HG02885 (cell line): ENCODE data around the gene FKBP6.
"Not testable (repeated sequence)": the region's sequence is repeated elsewhere in the genome, so short reads cannot be mapped to it uniquely, and the experiment has no call there.

ENCODE experiments used
- ATAC-seq: cut with Tn5 transposase; IDR thresholded peaks from one replicate; pipeline ENCODE4 v1.9.1; 2021; ENCODE audit warnings: mild to moderate bottlenecking; ENCODE audit not compliant: unreplicated experiment, poor library complexity

The FKBP6 gene

DNA sequence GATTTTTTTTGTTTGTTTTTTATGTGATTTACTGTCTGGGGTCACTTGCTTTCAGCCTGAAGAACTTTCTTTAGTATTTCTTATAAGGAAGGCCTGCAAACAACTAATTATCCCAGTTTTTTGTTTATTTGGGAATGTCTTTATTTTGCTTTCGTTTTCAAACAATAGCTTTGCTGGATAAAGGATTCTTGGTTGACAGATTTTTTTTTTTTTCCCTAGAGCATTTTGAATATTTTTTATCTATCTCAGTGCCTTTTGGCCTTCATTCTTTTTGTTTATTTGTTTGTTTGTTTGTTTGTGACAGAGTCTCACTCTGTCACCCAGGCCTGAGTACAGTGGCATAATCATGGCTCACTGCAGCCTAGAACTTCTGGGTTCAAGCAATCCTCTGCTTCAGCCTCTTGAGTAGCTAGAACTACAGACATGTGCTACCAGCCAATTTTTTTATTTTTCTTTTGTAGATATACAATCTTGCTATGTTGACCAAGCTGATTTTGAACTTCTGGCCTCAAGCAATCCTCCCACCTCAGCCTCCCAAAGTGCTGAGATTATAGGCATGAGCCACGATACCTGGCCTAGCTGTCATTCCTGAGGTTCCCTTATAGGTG is 59.4 kb downstream of the FKBP6 start:
- no peak for ATAC-seq

- ATAC-seq, result no peak
Observed at GRCh38 chr7:73387908-73388414, 60.0 kb downstream of the FKBP6 start.

DNA sequence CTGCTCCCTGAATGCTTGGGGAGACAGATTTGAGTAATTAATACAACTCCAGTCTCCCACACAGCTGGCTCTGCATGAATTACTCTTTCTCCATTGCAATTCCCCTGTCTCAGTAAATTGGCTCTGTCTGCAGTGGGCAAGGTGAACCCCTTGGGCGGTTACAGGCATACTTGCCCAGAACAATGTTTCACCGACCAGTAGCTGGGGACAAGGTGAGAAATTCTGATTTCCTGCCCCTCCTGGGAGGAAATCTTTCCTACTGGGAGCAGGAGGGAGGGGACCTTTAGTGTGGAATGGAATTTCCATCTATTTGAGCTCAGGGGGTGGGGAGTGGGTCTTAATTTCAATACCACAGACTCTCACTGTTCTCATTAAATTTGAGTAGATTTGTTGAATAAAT is 63.4 kb downstream of the FKBP6 start:
- no peak for ATAC-seq

DNA sequence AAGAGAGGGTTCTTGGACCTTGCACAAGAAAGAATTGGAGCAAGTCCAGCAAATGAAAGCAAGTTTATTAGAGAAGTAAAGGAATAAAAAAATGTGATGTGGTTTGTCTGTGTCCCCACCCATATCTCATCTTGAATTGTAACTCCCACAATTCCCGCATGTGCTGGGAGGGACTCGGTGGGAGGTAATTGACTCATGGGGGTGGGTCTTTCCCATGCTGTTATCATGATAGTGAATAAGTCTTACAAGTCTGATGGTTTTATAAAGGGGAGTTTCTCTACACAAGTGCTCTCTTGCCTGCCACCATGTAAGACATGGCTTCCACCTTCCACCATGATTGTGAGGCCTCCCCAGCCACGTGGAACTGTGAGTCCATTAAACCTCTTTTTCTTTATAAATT is 66.5 kb downstream of the FKBP6 start:
- no peak for ATAC-seq

- ATAC-seq, result no peak
Observed at GRCh38 chr7:73395538-73396503, 67.9 kb downstream of the FKBP6 start.

DNA sequence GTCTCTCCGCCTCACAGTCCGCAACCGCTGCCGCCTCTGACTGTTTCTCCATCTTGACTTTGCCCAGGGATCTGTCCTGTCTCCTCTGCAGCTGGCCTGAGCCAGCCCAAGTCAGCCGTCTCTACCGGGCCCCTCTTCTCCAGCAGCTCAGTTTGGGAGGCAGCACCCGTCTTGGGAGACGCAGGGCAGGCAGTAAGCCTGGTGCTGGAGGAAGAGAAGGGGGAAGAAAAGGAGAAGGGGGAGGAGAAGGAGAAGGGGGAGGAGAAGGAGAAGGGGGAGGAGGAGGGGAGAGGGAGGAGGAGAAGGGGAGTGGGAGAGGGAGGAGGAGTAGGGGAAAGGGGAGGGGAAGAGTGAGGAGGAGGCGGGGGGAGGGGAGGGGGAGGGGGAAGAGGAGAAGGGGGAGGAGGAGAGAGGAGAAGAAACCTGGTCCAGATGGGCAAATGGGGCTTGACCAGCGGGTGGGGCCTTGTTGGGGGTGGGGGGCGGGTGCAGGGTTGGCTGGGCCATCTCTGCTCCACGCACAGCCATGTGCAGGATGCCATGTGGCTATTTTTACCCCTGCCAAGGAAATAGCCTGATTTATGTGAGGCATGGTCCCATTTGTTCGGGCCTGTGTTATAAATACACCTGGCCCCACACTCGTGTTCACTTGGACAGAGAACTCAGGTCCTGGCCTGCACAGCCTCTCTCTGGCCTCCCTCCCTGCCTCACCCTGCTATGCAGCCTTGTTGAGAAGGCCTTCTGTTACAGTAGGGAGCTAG is 69.7 kb downstream of the FKBP6 start:
- ATAC-seq, result no peak

DNA sequence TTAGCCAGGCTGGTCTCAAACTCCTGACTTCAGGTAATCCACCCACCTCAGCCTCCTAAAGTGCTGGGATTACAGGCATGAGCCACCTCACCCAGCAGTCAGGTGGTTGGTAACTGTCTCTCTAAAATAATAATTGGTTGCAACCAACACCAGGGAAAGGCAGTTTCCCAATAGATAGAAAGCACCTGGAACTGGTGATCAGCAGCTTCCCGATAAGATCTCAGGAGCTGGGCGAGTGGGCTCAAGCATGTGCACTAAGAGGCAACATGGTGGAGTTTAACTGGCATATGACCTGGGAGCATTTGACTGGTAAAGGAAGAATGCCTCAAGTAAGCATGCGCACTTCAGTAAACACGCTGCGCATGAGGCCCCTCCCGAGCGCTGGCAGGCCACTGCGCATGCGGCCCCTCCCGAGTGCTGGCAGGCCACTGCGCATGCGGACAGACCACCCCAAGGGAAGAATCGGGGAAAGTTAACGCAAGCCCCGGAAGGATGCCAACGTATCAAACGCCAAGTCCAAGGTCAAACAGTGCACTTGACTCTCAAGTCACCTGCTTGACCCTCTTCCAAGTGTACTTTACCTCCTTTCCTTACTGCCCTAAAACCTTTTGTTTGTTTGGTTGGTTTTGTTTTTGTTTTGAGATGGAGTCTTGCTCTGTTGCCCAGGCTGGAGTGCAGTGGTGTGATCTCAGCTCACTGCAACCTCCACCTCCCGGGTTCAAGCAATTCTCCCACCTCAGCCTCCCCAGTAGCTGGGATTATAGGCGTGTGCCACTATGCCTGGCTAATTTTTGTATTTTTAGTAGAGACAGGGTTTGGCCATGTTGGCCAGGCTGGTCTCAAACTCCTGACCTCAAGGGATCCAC is 71.5 kb downstream of the FKBP6 start:
- peak; percentile 62 for ATAC-seq

DNA sequence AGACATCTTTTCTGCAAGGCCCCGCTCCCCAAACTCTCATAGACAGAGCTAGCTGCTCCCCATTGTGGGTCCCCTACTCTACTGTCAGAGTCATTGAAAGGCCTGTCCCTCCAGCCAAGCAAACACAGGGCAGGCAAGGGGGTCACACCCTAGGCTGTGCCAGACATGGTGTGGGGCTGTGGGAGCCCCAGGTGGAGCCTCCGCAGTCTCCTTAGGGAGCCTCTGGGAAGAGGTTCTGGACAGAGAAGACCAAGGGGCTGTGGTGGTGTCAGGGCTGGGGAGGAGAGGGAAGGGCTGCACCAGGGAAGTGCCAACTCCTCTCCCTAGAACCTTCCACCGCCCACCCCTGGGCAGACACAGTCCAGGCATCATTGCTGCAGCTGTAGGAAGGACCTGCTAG is 76.9 kb downstream of the FKBP6 start:
- ATAC-seq, result not testable (repeated sequence)
